SU-DHL-6 (cell line): ENCODE measurements around the gene ZNF74.
"Not testable (repeated sequence)": the region's sequence is repeated elsewhere in the genome, so short reads cannot be mapped to it uniquely, and the experiment has no call there.

Experiments used
- H2AFZ ChIP-seq: fragments of 200-600 bp; sonication (generic); 2 replicates; pipeline ENCODE4 v1.6.1; 2014; ENCODE audit warnings: low read depth, mild to moderate bottlenecking, moderate library complexity, mixed read lengths, antibody characterized with exemption, low read length; ENCODE audit not compliant: severe bottlenecking
- H3F3A ChIP-seq: fragments of 200-600 bp; shearing (Covaris generic); 2 replicates; pipeline ENCODE4 v1.6.0; 2016; ENCODE audit warnings: antibody characterized with exemption, mild to moderate bottlenecking; ENCODE audit not compliant: insufficient read depth
- H3K27ac ChIP-seq: fragments of 200-600 bp; sonication (generic); 2 replicates; pipeline ENCODE4 v1.5.1; 2016; ENCODE audit warnings: low read depth, mild to moderate bottlenecking, low read length, moderate library complexity, mixed read lengths
- H3K27me3 ChIP-seq: fragments of 200-600 bp; sonication (generic), shearing (Covaris generic); 2 replicates; pipeline ENCODE4 v1.6.0; 2014; ENCODE audit warnings: mild to moderate bottlenecking, low read length
- H3K36me3 ChIP-seq: fragments of 200-600 bp; sonication (generic); 2 replicates; pipeline ENCODE4 v1.6.1; 2014; ENCODE audit warnings: mild to moderate bottlenecking, low read length, mixed read lengths
- H3K4me2 ChIP-seq: fragments of 300-600, 200-600 bp; shearing (Covaris generic), sonication (generic); 2 replicates; pipeline ENCODE4 v1.6.0; 2014; ENCODE audit warnings: low read length, low read depth, mild to moderate bottlenecking; ENCODE audit not compliant: poor library complexity, severe bottlenecking
- H3K4me3 ChIP-seq: fragments of 200-600 bp; sonication (generic); 2 replicates; pipeline ENCODE4 v1.5.1; 2014; ENCODE audit warnings: antibody characterized with exemption, low read length, mild to moderate bottlenecking, mixed read lengths; ENCODE audit not compliant: insufficient read depth, poor library complexity, severe bottlenecking
- H3K79me2 ChIP-seq: fragments of 200-600 bp; sonication (generic); 2 replicates; pipeline ENCODE4 v1.6.1; 2014; ENCODE audit warnings: mild to moderate bottlenecking, low read length, moderate library complexity; ENCODE audit not compliant: insufficient read depth
- H3K9ac ChIP-seq: fragments of 200-600 bp; sonication (generic); 2 replicates; pipeline ENCODE4 v1.7.0; 2014; ENCODE audit warnings: mild to moderate bottlenecking, low read length
- H3K9me2 ChIP-seq: fragments of 200-600 bp; sonication (generic); replicated peaks from 2 replicates; pipeline ENCODE4 v1.6.1; 2014; ENCODE audit warnings: low read length; ENCODE audit not compliant: insufficient read depth
- H3K9me3 ChIP-seq: fragments of 200-600 bp; sonication (generic); 2 replicates; pipeline ENCODE4 v1.6.1; 2014; ENCODE audit warnings: low read length, mixed read lengths; ENCODE audit not compliant: insufficient read depth
- H4K20me1 ChIP-seq: fragments of 200-600 bp; sonication (generic); 2 replicates; pipeline ENCODE4 v1.6.1; 2014; ENCODE audit warnings: low read depth, mild to moderate bottlenecking, antibody characterized with exemption, low read length, moderate library complexity, mixed read lengths
- EZH2phosphoT487 ChIP-seq: fragments of 200-600 bp; sonication (generic), shearing (Covaris generic); conservative IDR thresholded peaks from 2 replicates; pipeline ENCODE4 v1.6.1; 2018; ENCODE audit warnings: mild to moderate bottlenecking, antibody characterized with exemption, low read length, moderate library complexity, mixed read lengths
- TF ChIP-seq, protein P1 (sequence below): fragments of 200-600 bp; sonication (generic); IDR thresholded peaks from one replicate; pipeline ENCODE4 v1.5.1; 2017; ENCODE audit warnings: antibody characterized with exemption, mild to moderate bottlenecking, low read length, moderate library complexity; ENCODE audit not compliant: insufficient read depth, poor library complexity, severe bottlenecking

ZNF74 gene

DNA sequence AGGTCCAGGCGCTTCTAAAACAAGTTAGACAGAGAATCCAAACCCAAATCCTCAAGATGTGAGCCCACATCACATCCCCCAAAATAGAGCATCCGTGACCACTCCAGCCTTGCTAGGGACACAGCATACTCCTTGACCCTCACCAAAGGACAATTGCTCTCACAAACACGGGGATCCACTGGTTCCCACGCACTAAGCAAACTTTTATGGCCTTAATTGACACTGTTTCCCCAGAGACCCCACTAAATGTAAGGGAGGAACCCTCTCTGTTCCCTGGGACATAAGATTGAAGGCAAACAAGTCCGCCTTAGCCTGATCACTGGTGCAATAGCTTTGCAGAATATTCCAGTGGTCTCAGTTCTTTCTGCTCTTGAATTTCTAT, 20.1 kb downstream of the ZNF74 start:
- H3K4me3 ChIP-seq, result no peak overlapping the region
- H3K27ac ChIP-seq, result no peak overlapping the region
- no peak overlapping the region for H2AFZ ChIP-seq
- no peaks in the 10 kb centered on the region for H3K9me3 ChIP-seq
- H3F3A ChIP-seq, result no peaks in the 10 kb centered on the region
- H3K27me3 ChIP-seq, result no peaks in the 10 kb centered on the region
- H3K36me3 ChIP-seq, result no peaks in the 10 kb centered on the region
- no peaks in the 10 kb centered on the region for H4K20me1 ChIP-seq
- no peaks in the 10 kb centered on the region for H3K9me2 ChIP-seq
- TF ChIP-seq EZH2phosphoT487, result no peak
- TF ChIP-seq, protein P1, sequence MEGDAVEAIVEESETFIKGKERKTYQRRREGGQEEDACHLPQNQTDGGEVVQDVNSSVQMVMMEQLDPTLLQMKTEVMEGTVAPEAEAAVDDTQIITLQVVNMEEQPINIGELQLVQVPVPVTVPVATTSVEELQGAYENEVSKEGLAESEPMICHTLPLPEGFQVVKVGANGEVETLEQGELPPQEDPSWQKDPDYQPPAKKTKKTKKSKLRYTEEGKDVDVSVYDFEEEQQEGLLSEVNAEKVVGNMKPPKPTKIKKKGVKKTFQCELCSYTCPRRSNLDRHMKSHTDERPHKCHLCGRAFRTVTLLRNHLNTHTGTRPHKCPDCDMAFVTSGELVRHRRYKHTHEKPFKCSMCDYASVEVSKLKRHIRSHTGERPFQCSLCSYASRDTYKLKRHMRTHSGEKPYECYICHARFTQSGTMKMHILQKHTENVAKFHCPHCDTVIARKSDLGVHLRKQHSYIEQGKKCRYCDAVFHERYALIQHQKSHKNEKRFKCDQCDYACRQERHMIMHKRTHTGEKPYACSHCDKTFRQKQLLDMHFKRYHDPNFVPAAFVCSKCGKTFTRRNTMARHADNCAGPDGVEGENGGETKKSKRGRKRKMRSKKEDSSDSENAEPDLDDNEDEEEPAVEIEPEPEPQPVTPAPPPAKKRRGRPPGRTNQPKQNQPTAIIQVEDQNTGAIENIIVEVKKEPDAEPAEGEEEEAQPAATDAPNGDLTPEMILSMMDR, result no peak
- no peaks in the 10 kb centered on the region for H3K79me2 ChIP-seq
- H3K4me2 ChIP-seq, result no peak overlapping the region
- H3K9ac ChIP-seq, result no peak overlapping the region

- Histone ChIP-seq H3K79me2 (no peaks in the 10 kb centered on the region), H2AFZ (no peak overlapping the region), H3K9ac (no peak overlapping the region), H3K9me2 (no peaks in the 10 kb centered on the region), H4K20me1 (no peaks in the 10 kb centered on the region), H3K9me3 (no peaks in the 10 kb centered on the region), H3F3A (no peaks in the 10 kb centered on the region), H3K27me3 (no peaks in the 10 kb centered on the region), H3K27ac (no peak overlapping the region), H3K4me2 (no peak overlapping the region), H3K4me3 (no peak overlapping the region), H3K36me3 (no peaks in the 10 kb centered on the region)
- TF ChIP-seq, protein P1, result no peak
- TF ChIP-seq EZH2phosphoT487, result no peak
Measured at GRCh38 chr22:20414450-20414849, 20.5 kb downstream of the ZNF74 start.

GRCh38 chr22:20415241-20415640, 21.3 kb downstream of the ZNF74 start:
- H4K20me1 ChIP-seq, H3K36me3 ChIP-seq, H3K9me3 ChIP-seq, H3K27ac ChIP-seq, H2AFZ ChIP-seq, H3K27me3 ChIP-seq, H3K9me2 ChIP-seq, H3K4me2 ChIP-seq, H3K4me3 ChIP-seq, H3K9ac ChIP-seq, H3K79me2 ChIP-seq, H3F3A ChIP-seq: not testable (repeated sequence)

DNA sequence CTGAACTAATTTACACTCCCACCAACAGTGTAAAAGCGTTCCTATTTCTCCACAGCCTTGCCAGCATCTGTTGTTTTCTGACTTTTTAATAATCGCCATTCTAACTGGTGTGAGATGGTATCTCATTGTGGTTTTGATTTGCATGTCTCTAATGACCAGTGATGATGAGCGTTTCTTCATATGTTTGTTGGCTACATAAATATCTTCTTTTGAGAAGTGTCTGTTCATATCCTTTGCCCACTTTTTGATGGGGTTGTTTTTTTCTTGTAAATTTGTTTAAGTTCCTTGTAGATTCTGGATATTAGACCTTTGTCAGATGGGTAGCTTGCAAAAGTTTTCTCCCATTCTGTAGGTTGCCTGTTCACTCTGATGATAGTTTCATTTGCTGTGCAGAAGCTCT, 21.7 kb downstream of the ZNF74 start:
- H3K9me3 ChIP-seq, H4K20me1 ChIP-seq, H3K36me3 ChIP-seq, H3K9ac ChIP-seq, H3K27me3 ChIP-seq, H3K79me2 ChIP-seq, H3K4me2 ChIP-seq, H3F3A ChIP-seq, H3K4me3 ChIP-seq, H3K9me2 ChIP-seq, H3K27ac ChIP-seq, H2AFZ ChIP-seq: not testable (repeated sequence)
